LNCAP (cell line): ENCODE results near the gene HM13.

Source experiments
- TF ChIP-seq, protein P1 (sequence below): fragments of 450-650 bp; IDR thresholded peaks from 2 replicates; pipeline ENCODE4 v1.5.1; 2017; ENCODE audit warnings: mild to moderate bottlenecking

HM13 gene

DNA sequence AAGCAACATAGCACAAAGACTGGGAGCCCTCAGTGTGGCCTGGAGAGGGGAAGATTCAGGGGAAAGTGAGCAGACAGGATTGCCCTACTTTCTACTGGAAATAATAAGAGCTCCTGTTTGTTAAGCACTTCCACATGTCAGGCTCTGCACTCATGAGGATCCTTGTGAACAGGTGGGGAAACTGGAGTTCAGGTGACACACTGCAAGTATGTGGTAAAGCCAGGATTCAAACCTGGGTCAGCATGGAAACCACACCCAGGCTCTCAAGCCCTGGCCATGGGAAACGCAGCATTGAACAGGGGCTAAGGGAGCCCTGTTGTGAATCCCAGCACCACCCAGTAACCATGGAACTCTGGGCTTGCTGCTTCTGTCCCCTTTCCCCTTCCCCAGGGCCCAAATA lies 48.0 kb downstream of the HM13 start:
- TF ChIP-seq, protein P1, sequence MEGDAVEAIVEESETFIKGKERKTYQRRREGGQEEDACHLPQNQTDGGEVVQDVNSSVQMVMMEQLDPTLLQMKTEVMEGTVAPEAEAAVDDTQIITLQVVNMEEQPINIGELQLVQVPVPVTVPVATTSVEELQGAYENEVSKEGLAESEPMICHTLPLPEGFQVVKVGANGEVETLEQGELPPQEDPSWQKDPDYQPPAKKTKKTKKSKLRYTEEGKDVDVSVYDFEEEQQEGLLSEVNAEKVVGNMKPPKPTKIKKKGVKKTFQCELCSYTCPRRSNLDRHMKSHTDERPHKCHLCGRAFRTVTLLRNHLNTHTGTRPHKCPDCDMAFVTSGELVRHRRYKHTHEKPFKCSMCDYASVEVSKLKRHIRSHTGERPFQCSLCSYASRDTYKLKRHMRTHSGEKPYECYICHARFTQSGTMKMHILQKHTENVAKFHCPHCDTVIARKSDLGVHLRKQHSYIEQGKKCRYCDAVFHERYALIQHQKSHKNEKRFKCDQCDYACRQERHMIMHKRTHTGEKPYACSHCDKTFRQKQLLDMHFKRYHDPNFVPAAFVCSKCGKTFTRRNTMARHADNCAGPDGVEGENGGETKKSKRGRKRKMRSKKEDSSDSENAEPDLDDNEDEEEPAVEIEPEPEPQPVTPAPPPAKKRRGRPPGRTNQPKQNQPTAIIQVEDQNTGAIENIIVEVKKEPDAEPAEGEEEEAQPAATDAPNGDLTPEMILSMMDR, result no peak

DNA sequence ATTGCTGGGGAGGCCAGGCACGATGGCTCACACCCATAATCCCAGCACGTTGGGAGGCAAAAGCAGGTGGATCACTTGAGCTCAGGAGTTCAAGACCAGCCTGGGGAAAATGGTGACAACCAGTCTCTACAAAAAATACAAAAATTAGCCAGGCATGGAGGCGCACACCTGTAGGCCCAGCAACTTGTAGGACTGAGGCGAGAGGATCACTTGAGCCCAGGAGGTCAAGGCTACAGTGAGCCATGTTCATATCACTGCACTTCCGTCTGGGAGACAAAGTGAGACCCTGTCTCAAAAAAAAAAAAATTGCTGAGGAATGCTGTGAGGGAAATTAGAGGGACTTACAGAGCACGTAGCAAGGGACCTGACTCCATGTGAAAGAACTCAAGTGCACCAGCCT lies 50.0 kb downstream of the HM13 start:
- TF ChIP-seq, protein P1, result no peak

DNA sequence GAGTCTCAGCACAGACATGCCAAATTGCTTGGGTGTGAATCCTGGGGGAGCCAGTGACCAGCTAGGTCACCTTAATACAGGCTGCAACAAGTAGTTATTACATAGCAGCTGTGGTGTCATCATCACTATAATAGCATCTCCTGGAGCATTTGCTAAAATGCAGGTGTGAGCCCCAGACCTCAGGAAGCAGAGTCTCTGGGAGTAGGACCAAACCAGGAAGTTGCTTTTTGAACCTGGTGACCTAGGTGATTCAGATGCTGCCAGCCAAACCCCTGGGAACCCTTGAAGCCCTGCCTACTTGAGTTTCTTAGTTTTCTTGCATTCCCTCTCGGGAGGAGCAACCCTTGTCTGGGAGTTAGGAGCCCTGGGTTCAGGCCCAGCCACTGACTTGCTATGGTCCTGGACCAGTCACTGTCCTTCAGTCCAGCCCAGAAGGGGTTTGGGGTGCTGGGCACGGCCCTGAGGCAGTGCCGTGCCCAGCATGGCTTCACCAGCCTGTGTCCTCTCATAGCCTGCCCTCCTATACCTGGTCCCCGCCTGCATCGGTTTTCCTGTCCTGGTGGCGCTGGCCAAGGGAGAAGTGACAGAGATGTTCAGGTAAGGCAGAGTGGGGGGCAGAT lies 51.6 kb downstream of the HM13 start:
- TF ChIP-seq, protein P1, result no peak

DNA sequence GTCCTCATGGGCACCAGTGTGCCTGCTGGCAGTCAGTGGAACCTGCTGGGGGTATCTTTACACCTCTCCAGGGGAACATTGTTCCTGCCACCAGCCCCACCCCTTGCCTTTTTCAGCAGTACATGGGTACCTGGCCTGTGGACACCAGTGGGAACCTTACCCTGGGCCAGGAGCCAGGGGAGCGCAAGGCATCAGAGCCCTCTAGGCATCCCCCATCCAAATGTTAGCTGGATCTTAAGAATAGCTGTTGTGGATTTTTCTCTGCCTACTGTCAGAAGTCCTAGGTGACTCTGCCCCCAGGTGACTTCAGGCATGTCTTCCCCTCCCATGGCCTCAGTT lies 52.0 kb downstream of the HM13 start:
- TF ChIP-seq, protein P1, result no peak

DNA sequence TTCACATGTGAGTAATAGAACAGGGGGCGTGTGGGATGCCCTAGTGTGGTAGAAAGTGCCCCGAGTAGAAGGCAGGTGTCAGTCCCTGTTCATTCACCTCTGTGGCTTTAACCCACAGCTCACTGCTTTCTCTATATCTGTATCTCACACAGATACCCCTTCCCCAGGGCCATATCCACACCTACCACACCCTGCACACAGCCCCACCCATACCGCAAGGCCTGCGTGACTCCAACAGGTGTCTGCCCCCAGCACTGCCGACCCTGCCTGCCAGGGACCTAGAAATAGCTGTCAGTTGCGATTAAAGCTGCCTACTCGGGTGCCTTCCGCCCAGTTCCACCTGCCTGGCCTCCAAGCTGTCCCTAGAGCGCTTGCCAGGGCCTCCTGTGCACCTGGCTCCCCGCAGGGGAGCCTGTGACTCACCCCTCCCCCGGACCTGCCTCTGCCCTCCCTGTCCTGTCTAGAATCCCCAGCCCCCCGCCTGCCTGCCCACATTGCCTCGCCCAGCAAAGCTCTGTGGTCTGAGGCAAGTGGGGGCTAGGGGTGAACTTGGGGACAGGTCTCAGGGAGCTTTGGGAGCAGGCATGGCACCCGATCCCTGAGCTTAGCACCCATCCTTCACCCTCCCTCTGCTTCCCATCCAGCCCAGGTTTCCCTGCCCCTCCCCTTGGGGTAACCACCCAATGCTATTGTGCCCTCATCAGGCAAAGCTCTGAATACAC lies 52.6 kb downstream of the HM13 start:
- TF ChIP-seq, protein P1, result no peak

DNA sequence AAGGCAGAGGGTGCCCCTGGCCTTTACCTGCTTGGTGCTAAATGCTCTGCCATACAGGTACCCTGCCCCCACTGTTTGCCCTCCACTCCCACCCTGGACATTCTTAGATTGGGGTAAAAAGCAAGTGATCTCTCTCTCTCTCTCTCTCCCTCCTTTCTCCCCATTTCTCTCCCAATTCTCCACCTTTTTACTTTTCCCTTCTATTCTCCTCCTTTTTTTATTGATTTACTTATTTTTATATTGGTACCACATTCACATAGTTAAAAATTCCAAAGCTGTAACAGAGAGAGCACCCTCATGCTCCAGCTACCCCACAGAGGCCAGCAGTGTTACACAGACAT lies 53.1 kb downstream of the HM13 start:
- TF ChIP-seq, protein P1, result no peak

DNA sequence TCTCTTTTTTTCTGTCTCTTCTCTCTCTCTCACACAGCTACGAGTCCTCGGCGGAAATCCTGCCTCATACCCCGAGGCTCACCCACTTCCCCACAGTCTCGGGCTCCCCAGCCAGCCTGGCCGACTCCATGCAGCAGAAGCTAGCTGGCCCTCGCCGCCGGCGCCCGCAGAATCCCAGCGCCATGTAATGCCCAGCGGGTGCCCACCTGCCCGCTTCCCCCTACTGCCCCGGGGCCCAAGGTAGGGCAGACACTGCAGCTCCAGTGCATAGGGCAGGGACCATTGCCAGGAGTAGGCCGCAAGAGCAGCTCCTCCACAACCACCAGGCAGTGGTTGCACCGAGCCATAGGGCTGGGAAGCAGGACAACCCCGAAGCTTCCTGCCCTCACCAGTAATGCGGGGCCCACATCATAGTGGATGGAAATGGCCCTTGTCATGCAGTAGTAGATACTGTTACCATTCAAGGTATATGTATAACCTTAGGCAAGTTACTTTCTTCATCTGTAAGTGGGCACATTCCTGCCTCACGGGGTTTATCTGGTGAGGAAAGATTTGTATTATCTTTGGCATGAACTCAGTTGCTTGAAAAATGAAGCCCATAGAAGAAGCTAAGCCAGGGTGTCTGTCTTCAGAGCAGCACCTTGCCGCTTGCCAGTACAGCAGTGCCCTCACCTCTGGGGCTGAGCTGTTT lies 53.9 kb downstream of the HM13 start:
- TF ChIP-seq, protein P1, result no peak
